ENCODE data around the gene MUC5B.
"Not testable (repeated sequence)": the region's sequence is repeated elsewhere in the genome, so short reads cannot be mapped to it uniquely, and the experiment has no call there.

Gene MUC5B

GRCh38 chr11:1250411-1250810 lies 27.5 kb downstream of the MUC5B start:
- not testable (repeated sequence) for H3K36me3 Mint-ChIP-seq (ENCODE audit: low read depth); H3K27ac Mint-ChIP-seq; H3K27me3 Mint-ChIP-seq; H3K4me1 Mint-ChIP-seq (ENCODE audit: low read depth); H3K4me3 Mint-ChIP-seq; H3K9me3 Mint-ChIP-seq

- no peaks in the 10 kb centered on the region for H3K9me3 Mint-ChIP-seq
- H3K27ac Mint-ChIP-seq, result no peak overlapping the region
- H3K4me3 Mint-ChIP-seq, result no peak overlapping the region
- no peaks in the 10 kb centered on the region for H3K27me3 Mint-ChIP-seq
- no peaks in the 10 kb centered on the region for H3K4me1 Mint-ChIP-seq (ENCODE audit: low read depth)
- no peaks in the 10 kb centered on the region for H3K36me3 Mint-ChIP-seq (ENCODE audit: low read depth)
Measured at GRCh38 chr11:1251236-1251770, 28.4 kb downstream of the MUC5B start.

GRCh38 chr11:1252371-1253102 lies 29.7 kb downstream of the MUC5B start:
- Mint-ChIP-seq H3K4me3 (no peak overlapping the region), H3K27me3 (no peaks in the 10 kb centered on the region), H3K36me3 (ENCODE audit: low read depth) (no peaks in the 10 kb centered on the region), H3K9me3 (no peaks in the 10 kb centered on the region), H3K4me1 (ENCODE audit: low read depth) (no peaks in the 10 kb centered on the region), H3K27ac (no peak overlapping the region)

GRCh38 chr11:1253103-1253485 lies 30.2 kb downstream of the MUC5B start:
- Mint-ChIP-seq H3K4me3 (no peak overlapping the region), H3K27ac (no peak overlapping the region), H3K4me1 (ENCODE audit: low read depth) (no peaks in the 10 kb centered on the region), H3K9me3 (no peaks in the 10 kb centered on the region), H3K36me3 (ENCODE audit: low read depth) (no peaks in the 10 kb centered on the region), H3K27me3 (no peaks in the 10 kb centered on the region)

GRCh38 chr11:1254086-1254648 lies 31.3 kb downstream of the MUC5B start:
- Mint-ChIP-seq H3K27ac (no peak overlapping the region), H3K4me3 (no peak overlapping the region), H3K27me3 (no peaks in the 10 kb centered on the region), H3K36me3 (ENCODE audit: low read depth) (no peaks in the 10 kb centered on the region), H3K4me1 (ENCODE audit: low read depth) (no peaks in the 10 kb centered on the region), H3K9me3 (no peaks in the 10 kb centered on the region)

GRCh38 chr11:1254733-1255132 lies 31.9 kb downstream of the MUC5B start:
- Mint-ChIP-seq H3K27ac (no peak overlapping the region), H3K36me3 (ENCODE audit: low read depth) (no peaks in the 10 kb centered on the region), H3K9me3 (no peaks in the 10 kb centered on the region), H3K27me3 (no peaks in the 10 kb centered on the region), H3K4me1 (ENCODE audit: low read depth) (no peaks in the 10 kb centered on the region), H3K4me3 (no peak overlapping the region)

GRCh38 chr11:1255151-1255550 lies 32.3 kb downstream of the MUC5B start:
- Mint-ChIP-seq H3K4me3 (no peak overlapping the region), H3K36me3 (ENCODE audit: low read depth) (no peaks in the 10 kb centered on the region), H3K9me3 (no peaks in the 10 kb centered on the region), H3K4me1 (ENCODE audit: low read depth) (no peaks in the 10 kb centered on the region), H3K27ac (no peak overlapping the region), H3K27me3 (no peaks in the 10 kb centered on the region)

GRCh38 chr11:1256257-1257045 lies 33.6 kb downstream of the MUC5B start:
- no peaks in the 10 kb centered on the region for H3K27me3 Mint-ChIP-seq
- H3K4me3 Mint-ChIP-seq, result no peak overlapping the region
- no peak overlapping the region for H3K27ac Mint-ChIP-seq
- H3K9me3 Mint-ChIP-seq, result no peaks in the 10 kb centered on the region
- H3K4me1 Mint-ChIP-seq (ENCODE audit: low read depth), result no peaks in the 10 kb centered on the region
- no peaks in the 10 kb centered on the region for H3K36me3 Mint-ChIP-seq (ENCODE audit: low read depth)

GRCh38 chr11:1257366-1257765 lies 34.5 kb downstream of the MUC5B start:
- no peaks in the 10 kb centered on the region for H3K36me3 Mint-ChIP-seq (ENCODE audit: low read depth)
- H3K4me3 Mint-ChIP-seq, result no peak overlapping the region
- no peaks in the 10 kb centered on the region for H3K4me1 Mint-ChIP-seq (ENCODE audit: low read depth)
- H3K27me3 Mint-ChIP-seq, result no peaks in the 10 kb centered on the region
- H3K27ac Mint-ChIP-seq, result no peak overlapping the region
- no peaks in the 10 kb centered on the region for H3K9me3 Mint-ChIP-seq

- H3K4me3 Mint-ChIP-seq, result no peak overlapping the region
- no peak overlapping the region for H3K27ac Mint-ChIP-seq
- H3K36me3 Mint-ChIP-seq (ENCODE audit: low read depth), result no peaks in the 10 kb centered on the region
- no peaks in the 10 kb centered on the region for H3K27me3 Mint-ChIP-seq
- H3K9me3 Mint-ChIP-seq, result no peaks in the 10 kb centered on the region
- H3K4me1 Mint-ChIP-seq (ENCODE audit: low read depth), result peaks cover 4% of the 10 kb centered on the region
Measured at GRCh38 chr11:1257916-1258315, 35.0 kb downstream of the MUC5B start.

GRCh38 chr11:1258401-1259075 lies 35.7 kb downstream of the MUC5B start:
- Mint-ChIP-seq H3K4me3 (no peak overlapping the region), H3K27me3 (no peaks in the 10 kb centered on the region), H3K4me1 (ENCODE audit: low read depth) (peaks cover 8% of the 10 kb centered on the region), H3K27ac (no peak overlapping the region), H3K9me3 (no peaks in the 10 kb centered on the region), H3K36me3 (ENCODE audit: low read depth) (no peaks in the 10 kb centered on the region)

GRCh38 chr11:1259076-1259461 lies 36.2 kb downstream of the MUC5B start:
- Mint-ChIP-seq H3K36me3 (ENCODE audit: low read depth) (no peaks in the 10 kb centered on the region), H3K9me3 (no peaks in the 10 kb centered on the region), H3K27me3 (no peaks in the 10 kb centered on the region), H3K4me3 (no peak overlapping the region), H3K4me1 (ENCODE audit: low read depth) (peaks cover 10% of the 10 kb centered on the region), H3K27ac (no peak overlapping the region)

GRCh38 chr11:1259561-1259960 lies 36.7 kb downstream of the MUC5B start:
- Mint-ChIP-seq H3K4me3 (no peak overlapping the region), H3K27ac (no peak overlapping the region), H3K27me3 (no peaks in the 10 kb centered on the region), H3K36me3 (ENCODE audit: low read depth) (peaks cover 2% of the 10 kb centered on the region), H3K4me1 (ENCODE audit: low read depth) (peaks cover 15% of the 10 kb centered on the region), H3K9me3 (peaks cover 1% of the 10 kb centered on the region)

- Mint-ChIP-seq H3K36me3 (ENCODE audit: low read depth) (peaks cover 7% of the 10 kb centered on the region), H3K4me3 (no peak overlapping the region), H3K9me3 (peaks cover 6% of the 10 kb centered on the region), H3K4me1 (ENCODE audit: low read depth) (peaks cover 20% of the 10 kb centered on the region), H3K27me3 (no peaks in the 10 kb centered on the region), H3K27ac (no peak overlapping the region)
Measured at GRCh38 chr11:1260023-1260501, 37.2 kb downstream of the MUC5B start.

GRCh38 chr11:1260620-1261019 lies 37.8 kb downstream of the MUC5B start:
- Mint-ChIP-seq H3K36me3 (ENCODE audit: low read depth) (peaks cover 11% of the 10 kb centered on the region), H3K27me3 (no peaks in the 10 kb centered on the region), H3K4me1 (ENCODE audit: low read depth) (peaks cover 21% of the 10 kb centered on the region), H3K9me3 (peaks cover 8% of the 10 kb centered on the region), H3K27ac (no peak overlapping the region), H3K4me3 (no peak overlapping the region)
